Stimulated activated CD8-positive, alpha-beta memory T cell treated with anti-CD3 and anti-CD28 coated beads, Interleukin-7, amount 100 ng/mL, for 24 hours (primary cell): ENCODE data around the gene CD47.

ENCODE experiments used
- DNase-seq: peaks from one replicate; pipeline ENCODE4 v3.0.0-alpha.2; 2020; ENCODE audit warnings: low read depth

CD47 gene

DNA sequence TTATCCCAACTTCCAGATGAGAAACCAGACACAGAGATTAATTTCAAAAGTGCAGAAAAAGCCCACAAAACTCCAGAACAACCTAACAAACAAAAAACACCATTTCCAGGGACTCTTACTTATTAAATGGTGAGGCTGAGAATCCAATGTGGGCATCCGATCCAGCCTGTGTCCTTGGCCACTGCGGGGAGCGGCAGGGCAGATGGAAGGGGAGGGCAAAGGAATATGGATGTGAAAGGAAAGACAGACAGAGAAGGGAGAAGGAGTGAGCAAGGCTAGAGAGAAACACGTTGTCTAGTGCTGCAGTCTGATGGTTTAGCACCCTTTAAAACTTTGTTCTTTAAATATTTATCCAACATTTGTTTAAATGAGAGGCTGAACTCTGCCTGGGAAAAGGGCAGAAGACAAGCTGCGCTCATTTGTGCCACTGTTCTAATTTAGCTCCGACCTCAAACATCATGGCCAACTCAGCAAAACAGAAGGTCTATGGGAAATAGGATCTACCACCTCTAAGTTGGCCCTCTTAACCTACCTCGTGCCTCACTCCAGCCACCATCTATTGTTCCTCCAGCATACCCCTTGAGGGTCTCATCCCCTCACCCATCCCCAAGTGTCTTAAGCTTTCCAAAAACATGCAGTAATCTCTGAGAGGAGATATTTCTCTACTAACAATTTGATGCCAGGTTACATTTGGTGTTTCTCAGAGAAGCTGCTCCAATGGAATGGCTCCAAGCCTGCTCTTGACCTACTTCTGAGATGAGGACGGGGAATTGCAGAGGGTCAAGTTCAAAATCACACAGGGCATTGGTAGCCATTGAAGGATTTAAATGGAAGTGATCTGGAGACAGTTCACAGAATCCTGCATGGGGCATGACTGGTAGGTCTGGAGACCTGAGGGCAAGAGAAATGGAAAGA is 77.4 kb downstream of the CD47 start:
- no peak for DNase-seq

DNA sequence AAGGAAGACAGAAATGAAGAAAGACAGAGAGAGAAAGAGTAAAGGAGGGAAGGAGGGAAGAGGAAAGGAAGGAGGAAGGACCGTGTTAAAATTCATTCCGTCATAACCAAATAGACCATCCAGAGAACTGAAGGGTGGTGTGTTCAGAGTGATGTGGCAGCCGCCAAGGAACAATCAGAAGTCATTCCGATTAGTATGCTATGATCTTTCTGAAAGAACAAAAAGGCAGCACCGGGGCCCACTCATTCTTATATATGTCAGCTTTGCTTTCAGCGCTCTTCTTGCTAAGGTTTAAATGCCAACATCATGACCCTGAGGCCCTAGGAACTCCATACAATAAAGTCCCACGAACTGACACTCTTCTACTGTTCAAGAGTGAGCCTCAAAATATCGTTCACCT is 78.5 kb downstream of the CD47 start:
- no peak for DNase-seq

DNA sequence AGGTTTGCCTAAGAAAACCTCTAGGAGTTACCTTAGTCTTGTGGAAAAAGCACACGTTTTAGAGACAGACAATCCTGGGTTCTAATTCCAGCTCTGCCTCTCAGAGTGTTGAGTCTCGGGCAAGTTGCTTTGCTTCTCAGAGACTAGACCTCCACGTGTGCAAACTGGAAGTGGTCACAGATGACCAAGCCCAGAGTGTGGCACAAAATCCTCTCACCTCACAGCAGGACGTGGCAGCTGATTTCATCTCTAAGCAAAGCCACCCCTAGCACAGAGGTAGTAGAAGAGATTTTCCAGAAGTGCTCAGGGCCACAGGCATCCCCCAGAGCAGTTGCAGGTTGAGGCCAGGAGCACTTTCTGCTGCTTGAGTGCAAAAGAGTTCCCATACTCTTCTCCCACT is 79.2 kb downstream of the CD47 start:
- no peak for DNase-seq

DNA sequence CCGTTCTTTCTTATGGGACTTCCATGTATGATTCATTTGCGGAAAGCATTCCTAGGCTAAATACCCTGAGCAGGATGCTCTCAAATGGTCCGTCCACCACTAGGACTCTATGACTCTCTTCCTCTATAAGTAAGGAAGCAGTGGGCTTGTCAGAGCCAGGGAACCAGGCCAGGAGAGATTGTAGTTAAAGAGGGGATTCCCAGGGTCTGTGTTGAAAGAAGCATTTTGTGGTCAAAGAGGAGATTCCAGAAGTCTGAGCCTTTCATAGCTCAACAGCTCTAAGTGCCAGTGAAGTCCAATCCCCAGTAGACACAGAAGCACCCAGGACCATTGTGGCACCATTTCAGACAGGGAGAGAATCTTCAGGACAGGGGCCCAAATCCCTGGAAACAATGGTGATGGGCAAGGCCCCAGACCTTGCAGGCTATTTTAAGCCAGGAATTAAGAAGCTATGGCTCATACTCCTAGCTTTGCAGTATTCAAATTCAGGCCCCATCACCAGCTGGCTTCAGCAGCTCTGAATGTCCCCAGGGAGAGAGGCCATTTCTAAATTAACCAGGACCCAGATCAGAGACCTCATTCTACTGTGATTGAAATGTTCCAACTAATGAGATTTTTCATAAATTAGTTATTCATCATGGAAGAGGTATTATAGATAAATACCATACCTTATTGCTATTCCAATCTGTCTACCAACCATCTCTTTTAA is 81.7 kb downstream of the CD47 start:
- DNase-seq, result no peak

DNA sequence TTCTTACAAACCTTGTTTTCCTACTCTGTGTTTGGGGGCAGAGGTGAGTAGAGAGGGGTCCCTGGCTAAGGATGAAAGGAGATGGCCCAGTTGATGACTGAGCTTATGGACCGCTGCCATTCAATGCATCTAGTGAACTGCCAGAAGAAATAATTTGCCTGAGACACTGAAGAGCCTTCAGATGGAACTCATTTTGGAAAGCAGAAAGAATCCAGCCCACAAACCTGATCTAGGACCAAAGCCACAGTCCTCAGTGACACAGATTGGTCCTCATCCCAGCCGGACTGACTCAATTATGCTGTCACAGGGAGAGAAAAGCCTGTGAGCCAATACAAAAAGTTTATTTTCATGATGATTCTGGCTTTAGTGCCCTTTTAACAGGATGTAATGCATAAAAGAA is 82.7 kb downstream of the CD47 start:
- no peak for DNase-seq

DNA sequence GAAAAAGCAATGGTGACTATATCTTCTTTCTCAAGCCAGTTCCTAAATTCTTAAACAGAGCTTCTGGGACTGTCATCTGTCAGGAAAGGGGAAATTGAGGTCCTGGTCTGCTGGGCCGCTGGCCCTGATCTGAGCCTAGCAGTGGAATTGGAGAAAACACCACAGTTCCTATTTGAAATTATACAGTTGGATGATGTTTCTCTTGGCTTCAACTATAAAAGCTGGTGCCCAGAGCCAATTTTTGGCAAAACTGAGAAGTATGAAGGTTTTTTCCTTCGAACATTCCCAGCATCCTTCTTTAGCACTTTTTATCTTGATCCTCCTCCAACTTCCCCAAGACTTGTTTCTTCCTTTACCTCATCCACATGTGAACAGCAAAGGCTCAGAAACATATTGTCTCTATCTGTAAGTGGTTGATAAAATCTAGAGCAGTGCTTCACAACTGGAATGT is 83.9 kb downstream of the CD47 start:
- no peak for DNase-seq

DNA sequence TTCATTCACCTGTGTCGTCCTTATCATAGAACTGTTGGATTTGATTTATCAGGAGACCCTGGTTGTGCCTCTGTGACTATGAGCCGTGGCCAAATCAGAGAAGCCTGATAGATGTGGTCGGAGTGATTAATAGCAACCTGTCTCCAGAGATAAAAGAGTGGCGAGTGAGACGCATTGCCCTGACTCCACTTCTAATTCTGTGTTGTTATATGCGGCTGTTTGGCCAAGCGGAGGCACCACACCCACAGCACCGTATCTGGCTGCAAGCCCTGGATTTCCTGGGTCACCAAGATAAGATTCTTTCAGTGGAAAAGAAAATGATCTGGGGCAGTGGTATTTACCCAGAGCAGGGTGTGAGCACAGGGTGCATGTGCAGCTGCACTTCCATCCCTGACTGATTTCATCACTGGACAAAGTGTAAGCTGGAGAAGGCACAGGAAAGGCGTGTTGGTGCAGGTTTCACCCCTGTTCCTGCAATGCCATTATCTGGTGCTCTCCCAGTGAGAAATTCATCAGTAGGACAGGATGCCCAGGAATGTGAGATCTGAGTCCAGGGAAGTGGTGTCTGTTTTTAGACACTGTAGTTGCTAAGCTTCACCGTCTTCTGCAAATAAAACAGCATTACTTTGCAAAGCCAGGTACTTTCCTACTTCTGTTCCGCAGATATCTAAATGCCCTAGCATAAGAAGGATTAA is 84.6 kb downstream of the CD47 start:
- no peak for DNase-seq

DNA sequence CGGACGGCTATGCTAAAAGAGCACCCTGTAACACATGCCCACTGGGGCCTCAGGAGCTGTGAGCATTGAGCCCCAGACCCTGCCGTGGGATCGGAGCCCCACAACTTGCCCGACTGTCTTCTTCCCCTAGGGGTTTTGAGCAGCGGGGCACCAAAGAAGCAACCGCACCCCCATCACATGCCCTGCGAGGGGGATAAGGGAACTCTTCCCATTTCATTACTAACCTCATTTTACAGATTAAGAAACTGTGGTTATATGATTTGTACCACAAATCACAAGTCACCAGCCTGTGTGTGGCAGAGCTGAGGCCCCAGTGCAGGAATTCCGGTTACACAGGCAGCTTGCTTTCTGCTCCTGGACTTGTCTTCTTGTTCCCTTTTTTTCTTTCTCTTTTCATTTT is 86.2 kb downstream of the CD47 start:
- DNase-seq, result no peak

DNA sequence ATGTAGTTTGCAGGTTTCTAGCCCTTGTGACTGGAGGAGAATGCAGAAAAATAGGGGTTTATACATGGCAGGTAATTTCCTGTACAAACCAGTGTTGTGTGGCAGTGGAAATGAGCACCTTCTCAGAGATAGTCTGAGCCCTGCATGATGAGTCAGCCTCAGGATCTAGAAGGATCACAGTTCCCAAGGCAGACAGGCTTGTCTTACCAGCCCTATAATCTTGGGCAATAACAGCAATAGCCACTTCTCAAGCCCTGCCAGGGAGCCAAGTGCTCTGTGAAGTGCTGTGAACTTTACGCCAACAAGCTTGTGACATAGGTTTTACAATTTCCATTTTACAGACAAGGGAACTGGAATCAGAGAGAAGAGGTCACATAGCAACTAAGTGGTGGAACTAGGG is 89.4 kb downstream of the CD47 start:
- DNase-seq, result no peak

DNA sequence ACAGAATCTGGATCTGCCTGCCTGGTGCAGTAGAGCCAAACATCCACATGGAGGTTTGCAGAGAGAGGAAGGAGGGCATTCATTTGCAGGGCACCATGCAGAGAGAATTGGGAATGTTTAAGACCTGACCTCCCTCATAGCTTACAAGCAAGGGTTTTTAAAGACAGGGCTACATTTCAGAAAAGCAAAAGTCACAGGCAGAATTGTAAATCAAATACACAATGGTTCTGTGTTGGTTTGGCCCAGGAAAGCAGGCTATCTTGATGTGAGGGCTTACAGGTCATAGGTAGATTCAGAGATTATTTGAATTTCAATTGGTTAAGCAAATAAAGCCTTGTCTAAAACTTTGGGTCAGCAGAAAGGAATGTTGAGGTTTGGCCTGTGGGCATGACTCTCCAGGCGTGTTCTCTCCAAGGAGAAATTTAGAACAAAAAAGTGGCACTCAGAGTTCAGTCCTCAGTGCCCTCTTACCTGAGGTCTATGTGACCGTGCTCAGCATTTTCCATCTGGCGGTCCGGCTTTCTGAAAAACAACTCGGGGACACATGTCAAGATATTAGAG is 91.5 kb downstream of the CD47 start:
- DNase-seq, result no peak

DNA sequence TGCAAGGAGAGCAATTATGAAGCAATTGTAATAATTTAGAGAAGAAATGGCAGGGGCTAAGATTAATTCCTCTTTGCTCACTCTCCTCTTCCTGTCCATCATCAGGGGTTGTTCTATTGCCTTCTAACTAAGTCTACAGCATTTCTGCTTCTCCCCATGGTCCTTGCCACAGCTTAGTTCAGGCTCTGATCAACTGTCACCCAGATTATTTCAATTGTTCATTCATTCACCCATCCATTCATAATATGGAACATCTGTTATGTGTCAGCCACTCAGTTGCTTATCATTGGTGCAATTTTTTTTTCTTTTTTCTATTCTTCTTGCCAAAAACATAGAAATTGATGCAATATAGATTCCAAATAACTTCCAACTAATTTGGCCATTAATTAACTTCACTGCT is 93.2 kb downstream of the CD47 start:
- no peak for DNase-seq

DNA sequence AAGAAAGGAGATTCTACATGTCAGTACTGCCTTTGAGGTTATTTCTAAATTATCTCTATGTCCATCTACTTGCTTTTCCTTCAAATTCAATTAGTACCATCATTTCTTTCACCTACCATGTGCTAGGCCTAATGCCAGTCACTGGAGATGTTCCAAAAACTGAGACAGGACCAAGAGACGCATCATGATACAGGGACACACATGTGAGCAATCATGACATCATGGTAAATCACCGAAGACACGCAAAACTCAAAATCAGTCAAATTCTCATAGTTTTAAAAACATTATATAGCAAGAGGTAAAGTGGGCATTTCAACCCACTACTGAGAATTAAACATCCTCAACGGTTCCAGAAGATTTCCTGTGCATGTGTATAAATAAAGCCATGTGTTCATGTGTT is 95.0 kb downstream of the CD47 start:
- no peak for DNase-seq

DNA sequence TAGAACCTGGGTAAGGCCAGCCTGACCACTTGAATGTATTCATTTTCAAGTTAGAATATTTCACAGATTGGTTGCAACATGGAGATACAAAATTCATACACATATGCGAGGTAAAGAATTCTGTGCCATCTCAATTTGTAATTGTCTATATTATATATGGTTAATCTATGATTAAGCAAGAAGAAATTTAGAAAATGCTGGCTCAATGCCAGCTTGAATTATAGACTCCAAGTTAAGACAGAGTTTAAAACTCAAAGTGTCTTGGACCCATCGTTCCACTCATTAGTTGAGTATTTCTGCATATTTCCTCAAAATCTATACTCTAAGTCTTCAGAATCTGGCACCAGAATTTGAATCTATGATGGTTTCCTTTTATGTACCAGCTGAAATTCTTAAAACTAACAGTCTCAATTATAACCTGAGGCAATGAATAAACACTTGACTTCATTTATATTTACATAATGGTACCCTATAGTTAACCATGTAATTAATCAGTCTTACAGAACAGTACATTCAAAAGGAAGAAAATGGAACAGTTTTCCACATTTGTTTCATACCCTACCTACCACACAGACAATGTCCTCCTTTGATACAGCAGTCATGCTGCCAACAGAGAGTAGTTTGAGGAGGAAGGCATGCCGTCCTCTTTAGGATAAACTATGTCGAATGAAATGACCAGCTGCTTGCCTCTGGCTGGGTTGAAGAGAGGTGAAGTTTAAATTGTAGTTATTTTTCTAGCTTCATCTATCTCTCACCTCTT is 95.7 kb downstream of the CD47 start:
- no peak for DNase-seq

DNA sequence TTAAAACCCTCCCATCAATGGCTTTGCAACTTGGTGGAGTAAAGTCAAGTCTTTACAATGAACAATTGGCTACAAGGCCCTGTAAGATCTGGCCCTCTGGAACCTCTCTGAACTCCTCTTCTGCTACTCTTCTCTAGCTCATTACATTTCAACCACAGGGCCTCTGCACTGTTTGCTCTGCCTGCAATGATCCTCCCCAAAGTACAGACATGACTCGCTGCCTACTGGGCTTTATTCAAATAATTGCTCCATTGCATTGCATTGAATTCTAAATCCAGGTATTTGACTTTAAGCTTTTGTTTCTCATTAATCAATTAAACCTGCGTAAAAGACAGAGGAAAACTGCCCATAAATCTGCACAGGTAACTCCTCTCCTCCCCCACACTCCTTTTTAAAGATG is 96.7 kb downstream of the CD47 start:
- DNase-seq, result no peak

DNA sequence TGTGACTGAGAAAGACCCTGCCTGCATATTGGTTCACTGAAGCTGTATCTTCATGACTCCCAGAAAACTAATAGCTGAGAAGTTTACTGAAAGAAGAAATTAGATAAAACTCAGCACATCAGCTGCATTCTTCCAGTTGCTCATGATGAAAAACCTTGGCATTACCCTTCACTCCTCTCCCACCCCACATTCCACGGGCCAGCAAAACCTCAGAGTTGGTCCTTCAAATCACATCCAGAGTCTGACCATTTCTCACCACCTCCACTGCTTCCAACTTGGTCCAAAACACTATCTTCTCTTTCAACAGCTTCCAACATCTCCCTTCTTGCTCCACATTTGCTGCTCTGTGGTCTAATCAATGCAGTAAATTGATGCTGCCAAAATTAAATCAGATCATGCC is 97.1 kb downstream of the CD47 start:
- DNase-seq, result no peak
